ENCODE data around the gene NRXN2.

Gene NRXN2

GRCh38 chr11:64722141-64723065 is 594 bp downstream of the NRXN2 start:
- no peak overlapping the region for H3K4me3 ChIP-seq (ENCODE audit: low read depth, low read length)

GRCh38 chr11:64721359-64721699 is 1.7 kb downstream of the NRXN2 start:
- H3K4me3 ChIP-seq (ENCODE audit: low read depth, low read length), result no peak overlapping the region

DNA sequence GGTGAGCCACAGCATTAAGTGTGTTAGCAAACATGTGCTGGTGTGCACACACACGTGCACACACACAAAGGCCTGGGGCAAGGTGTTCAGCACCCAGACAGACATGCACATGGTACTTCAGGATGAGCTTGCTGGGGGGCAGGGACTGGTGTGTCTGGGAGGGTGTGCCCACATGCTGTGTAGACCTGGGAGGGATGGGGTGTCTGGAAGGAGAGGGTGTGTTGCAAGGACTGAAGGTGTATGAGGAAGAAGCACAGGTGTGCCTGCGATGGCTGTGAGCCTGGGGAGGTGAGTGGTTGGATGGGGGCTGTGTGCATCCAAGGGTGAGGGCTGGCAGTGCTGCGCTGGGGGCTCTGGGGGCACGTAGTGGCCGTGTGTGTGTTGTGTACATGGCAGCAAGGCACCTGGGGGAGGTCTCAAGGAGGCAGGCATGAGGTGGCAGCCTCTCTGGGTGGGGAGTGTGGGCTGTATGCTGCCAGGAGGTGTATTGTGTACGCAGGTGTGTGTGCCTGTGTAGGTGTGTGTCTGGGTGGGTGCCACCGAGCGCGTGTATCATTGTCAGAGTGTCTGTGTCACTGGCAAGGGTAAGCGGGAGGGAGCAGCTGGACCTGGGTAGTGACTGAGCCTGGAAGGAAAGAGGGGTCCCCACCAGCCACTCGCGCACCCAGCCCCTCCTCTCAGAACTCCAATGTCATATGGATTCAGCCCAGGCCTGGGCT is 2.2 kb downstream of the NRXN2 start:
- H3K4me3 ChIP-seq (ENCODE audit: low read depth, low read length), result no peak overlapping the region

GRCh38 chr11:64720167-64720566 is 2.8 kb downstream of the NRXN2 start:
- H3K4me3 ChIP-seq (ENCODE audit: low read depth, low read length), result no peak overlapping the region

DNA sequence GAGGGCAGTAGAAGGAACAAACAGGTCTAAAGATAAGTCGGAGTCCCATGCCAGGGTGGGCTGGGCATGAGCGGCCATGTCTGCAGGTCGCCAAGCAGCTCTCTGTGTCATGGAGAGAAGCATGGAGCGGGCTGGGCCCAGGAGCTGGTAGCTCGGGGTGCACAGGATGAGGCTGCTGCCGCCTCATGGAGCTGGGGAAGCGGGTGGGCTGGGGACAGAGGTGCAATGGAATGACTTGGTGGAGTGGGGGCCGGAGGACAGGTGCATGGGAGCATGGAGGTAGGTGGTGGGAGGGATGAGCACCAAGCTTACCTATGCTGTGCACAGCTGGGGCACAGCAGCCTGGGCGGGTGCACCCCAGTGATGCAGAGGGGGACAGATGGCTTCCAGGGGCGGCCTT is 3.6 kb downstream of the NRXN2 start:
- no peak overlapping the region for H3K4me3 ChIP-seq (ENCODE audit: low read depth, low read length)

- H3K4me3 ChIP-seq (ENCODE audit: low read depth, low read length), result no peak overlapping the region
These were observed 4.2 kb downstream of the NRXN2 start for GRCh38 chr11:64718780-64719124.

GRCh38 chr11:64718084-64718779 is 4.8 kb downstream of the NRXN2 start:
- H3K4me3 ChIP-seq (ENCODE audit: low read depth, low read length), result no peak overlapping the region

DNA sequence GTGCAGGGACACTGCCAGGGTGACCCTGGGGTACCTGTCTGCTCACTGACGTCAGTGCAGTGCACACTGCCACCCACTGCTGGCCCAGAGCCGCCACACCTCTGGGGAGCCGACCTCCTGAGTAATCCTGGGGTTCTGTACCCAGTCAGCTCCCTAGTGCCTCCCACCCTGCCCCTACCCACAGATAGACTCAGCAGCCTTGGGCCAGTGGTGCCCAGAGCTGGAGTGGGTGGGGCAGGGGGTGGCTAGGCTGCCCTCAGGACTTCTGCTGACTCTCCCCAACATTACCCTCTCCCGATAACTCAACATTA is 5.8 kb downstream of the NRXN2 start:
- no peak overlapping the region for H3K4me3 ChIP-seq (ENCODE audit: low read depth, low read length)

GRCh38 chr11:64716473-64717267 is 6.3 kb downstream of the NRXN2 start:
- H3K4me3 ChIP-seq (ENCODE audit: low read depth, low read length), result no peak overlapping the region

GRCh38 chr11:64715756-64716472 is 7.1 kb downstream of the NRXN2 start:
- no peak overlapping the region for H3K4me3 ChIP-seq (ENCODE audit: low read depth, low read length)

GRCh38 chr11:64715110-64715509 is 7.9 kb downstream of the NRXN2 start:
- H3K4me3 ChIP-seq (ENCODE audit: low read depth, low read length), result no peak overlapping the region

- no peak overlapping the region for H3K4me3 ChIP-seq (ENCODE audit: low read depth, low read length)
These were observed 8.3 kb downstream of the NRXN2 start for GRCh38 chr11:64714666-64715065.

- H3K4me3 ChIP-seq (ENCODE audit: low read depth, low read length), result no peak overlapping the region
These were observed 9.1 kb downstream of the NRXN2 start for GRCh38 chr11:64713781-64714363.

GRCh38 chr11:64713016-64713707 is 9.8 kb downstream of the NRXN2 start:
- peak overlapping the region; percentile 25 for H3K4me3 ChIP-seq (ENCODE audit: low read depth, low read length)

GRCh38 chr11:64712430-64713015 is 10.5 kb downstream of the NRXN2 start:
- no peak overlapping the region for H3K4me3 ChIP-seq (ENCODE audit: low read depth, low read length)

GRCh38 chr11:64711956-64712362 is 11.0 kb downstream of the NRXN2 start:
- H3K4me3 ChIP-seq (ENCODE audit: low read depth, low read length), result no peak overlapping the region

DNA sequence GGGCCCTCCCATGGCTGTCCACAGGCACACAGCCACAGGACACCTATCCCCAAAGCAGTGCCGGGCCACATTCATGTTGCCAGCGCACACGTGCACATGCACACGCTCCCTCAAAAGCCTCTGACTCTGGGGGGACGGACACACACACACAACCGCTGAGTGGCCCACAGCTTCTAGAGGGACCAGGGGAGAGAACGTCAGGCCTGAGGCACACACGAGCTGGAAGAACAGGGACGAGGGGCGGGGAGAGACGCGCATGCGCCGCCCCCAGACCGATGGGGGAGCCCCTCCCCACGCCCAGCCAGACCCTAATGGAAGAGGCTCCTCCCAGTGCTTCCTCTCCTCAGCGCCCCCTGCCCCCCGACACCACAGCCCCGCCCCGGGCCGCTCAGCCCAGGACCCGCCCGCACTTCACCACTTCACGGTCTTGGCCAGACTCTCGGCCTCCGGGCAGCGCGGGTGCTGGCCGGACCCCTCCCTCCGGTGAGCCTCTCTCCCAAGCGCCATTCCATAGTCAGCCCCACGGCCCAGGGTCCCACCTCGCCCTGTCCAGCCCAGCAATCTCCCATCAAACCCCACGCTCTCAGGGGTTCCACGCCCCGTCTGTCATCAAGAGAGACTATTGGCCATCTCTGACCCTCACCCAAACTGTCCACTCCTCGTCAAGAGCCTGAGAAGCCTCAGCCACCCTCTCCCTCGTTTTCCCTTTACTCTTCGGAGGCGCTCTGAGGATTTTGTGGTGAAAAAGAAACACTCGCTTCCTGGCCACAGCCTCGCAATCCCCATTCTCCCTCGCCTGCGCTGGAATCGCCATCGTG is 11.7 kb downstream of the NRXN2 start:
- no peak overlapping the region for H3K4me3 ChIP-seq (ENCODE audit: low read depth, low read length)

- H3K4me3 ChIP-seq (ENCODE audit: low read depth, low read length), result no peak overlapping the region
These were observed 12.4 kb downstream of the NRXN2 start for GRCh38 chr11:64710418-64711137.

Measured in iPS-11a (cell line).